C1 segment of cervical spinal cord (tissue), 14 donors: Measurements from ENCODE around the gene SYT7.
"Not testable (repeated sequence)": the region's sequence is repeated elsewhere in the genome, so short reads cannot be mapped to it uniquely, and the experiment has no call there.

Experiments used
- DNase-seq, 14 donors: peaks; one replicate each; lab custom pipeline; 2025; lab: John Stamatoyannopoulos, UW

SYT7 gene

GRCh38 chr11:61581030-61581928 lies at the start of gene SYT7:
Gene SYT7, minus strand, starts transcription at chr11:61581076. Its CDS starts 256 bp downstream, at chr11:61580820.
- DNase-seq: peak; percentile 66 to 94 (median 86)

DNA sequence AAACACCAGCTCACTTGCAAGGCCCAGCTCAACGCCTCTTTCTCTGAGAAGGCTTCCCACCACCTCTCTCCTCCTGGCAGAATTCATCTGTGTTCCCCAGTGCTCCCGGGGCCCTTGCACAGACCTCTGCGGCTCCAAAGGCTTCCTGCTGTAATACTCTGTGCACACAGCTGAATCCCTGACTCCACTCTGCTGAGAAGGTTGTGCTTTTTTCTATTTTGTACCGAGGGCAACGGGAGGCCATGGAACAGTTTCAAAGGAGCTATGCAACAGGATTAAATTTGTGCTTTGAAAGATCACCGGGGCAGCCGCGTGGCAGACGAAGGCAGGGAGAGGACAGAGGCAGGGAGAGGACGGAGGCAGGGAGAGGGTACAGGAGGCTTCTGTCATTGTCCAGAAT lies 49.2 kb upstream of the SYT7 start:
- no peak for DNase-seq

- DNase-seq: no peak
Observed at GRCh38 chr11:61629082-61629833, 48.4 kb upstream of the SYT7 start.

- DNase-seq: no peak
Observed at GRCh38 chr11:61628662-61628970, 47.7 kb upstream of the SYT7 start.

DNA sequence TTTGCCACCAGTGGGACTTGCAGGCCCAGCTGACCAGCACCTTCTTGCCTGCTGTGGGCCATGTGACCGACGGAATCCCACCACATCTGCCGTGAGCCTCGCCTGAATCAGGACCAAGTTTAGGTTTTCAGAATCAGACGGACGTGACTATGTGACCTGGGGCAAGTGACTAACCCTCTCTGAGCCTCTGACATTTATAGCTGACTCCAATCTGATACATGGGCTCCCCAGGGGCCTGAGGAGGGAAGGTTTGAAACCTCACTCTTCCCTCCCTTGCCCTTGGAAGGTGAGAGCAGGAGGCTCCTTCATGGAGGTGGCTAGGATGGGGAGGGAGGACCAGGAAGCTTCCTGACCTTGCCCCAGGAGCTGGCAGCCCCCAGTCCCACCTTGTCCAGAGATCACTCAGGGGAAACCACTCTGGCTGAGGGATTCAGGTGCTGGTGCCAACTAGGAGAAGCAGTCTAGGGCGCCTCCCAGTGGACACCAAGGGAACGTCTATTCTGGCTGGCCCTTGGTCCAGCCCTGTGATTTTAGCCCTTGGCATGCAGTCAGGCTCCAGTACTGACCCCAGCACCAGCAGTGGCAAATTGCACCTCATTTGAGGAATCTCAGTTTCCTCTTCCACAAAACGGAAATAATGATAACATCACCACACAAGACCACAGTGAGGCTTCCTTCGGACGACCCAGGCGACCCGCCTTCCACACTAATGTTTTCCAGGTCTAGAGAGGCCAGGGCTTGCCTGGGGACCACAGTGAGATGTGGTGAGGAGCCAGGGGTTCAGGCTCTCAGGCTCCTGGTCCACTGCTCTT lies 47.2 kb upstream of the SYT7 start:
- DNase-seq: peak in 6 of 14 donors; percentile 1 to 23 (median 9)

DNA sequence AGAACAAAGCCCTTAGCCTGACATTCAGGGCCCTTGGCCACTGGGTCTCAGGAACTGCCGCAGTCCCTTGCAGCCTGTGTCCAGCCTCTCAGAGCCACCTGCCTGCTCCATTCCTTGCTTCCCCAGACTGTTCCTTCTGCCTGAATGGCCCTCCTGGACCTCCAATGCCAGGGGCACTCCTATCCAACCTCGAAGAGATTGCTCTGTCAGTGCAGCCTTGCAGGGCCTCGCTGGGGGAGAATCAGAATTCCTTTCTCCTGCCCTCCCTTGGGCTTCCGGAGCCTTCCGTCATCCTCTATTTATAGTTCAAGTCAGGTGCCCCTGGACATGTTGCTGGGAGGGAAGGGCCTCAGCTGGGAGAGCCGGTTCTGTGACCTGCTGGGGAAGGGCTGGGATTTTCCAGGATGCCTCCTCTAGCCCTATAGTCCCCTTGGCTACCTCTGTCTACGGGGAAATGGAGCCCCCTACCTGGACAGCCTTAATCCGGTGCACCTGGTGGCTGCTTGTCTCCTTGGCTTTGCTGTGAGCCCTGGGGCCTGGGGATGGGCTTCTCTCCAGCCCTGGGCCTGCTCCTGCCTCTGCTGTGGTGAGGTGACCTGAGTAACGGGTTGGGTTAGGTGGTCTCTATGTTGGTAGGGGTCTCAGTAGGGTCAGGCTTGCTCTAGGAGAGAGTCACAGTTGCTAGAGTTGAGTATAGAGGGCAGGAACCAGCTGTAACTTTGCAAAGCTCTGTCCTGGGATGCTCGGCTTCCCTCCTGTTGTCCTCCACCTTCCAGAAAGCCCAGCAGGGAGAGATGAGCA lies 45.9 kb upstream of the SYT7 start:
- peak in 1 of 14 donors; percentile 61 for DNase-seq

GRCh38 chr11:61625525-61625924 lies 44.6 kb upstream of the SYT7 start:
- DNase-seq: no peak

DNA sequence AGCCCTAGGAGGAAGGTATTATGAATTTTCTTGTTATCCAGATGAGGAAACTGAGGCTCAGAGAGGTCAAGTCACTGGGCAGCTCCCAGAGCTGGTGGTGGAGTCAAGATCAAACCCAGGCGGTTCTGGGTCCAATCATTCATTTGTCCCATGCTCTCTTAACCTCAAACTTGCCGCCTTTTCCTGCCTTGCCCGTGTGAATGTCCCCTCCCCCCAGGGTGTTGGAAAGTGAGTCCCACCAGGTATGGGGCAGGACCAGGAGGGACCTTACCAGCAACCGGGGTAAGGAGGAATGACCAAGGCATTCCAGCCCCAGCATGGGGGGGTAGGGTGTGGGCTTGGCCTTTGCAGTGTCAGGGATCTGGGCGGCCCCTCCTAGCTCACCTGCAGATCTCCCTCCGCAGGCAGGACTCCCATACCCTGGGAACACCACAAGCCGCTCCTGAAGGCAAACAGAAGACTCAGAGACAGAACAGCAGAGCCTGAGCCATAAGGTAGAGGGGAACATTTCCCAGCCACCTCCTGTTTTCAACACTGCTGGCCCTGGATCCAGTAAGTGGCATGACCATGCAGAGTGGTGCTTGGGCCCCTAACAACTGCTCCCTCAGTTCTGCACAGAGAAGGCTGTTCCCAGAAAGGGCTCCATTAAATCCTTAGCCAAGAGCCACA lies 41.2 kb upstream of the SYT7 start:
- DNase-seq: no peak

DNA sequence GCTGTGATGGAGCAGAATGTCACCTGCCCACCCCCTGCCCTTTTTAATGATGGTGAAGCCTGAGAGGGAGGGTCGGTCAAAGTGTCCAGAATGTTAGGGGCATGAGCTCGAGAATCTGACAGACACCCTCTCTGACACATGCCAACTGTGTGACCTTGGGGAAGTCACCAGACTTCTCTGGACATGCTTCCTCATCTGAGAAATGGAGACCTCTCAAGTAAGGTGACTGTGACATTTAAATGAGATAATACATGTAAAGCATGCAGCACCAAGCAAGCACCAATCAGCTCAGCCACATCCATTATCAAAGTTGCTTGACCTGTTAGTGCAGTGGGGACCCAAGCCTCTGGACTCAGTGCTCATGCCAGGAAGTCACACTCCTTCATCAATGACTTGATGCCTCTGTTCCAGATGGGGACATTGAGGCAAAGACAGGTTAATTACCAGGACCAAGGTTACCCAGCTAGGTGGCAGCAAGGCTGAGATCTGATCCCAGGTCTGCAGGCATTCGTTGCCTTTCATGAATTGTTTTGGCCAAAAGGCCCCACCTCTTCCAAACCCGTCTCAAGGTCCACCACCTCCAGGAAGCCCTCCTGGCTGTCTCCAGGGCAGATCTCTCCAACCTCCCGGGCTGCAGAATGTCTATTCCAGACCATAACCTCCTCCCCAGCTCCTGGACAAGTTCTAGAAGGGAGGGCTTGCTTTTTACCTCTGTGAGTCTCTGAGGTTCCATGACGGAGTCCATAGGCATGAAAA lies 38.8 kb upstream of the SYT7 start:
- no peak for DNase-seq

- no peak for DNase-seq
Observed at GRCh38 chr11:61618978-61619377, 38.1 kb upstream of the SYT7 start.

DNA sequence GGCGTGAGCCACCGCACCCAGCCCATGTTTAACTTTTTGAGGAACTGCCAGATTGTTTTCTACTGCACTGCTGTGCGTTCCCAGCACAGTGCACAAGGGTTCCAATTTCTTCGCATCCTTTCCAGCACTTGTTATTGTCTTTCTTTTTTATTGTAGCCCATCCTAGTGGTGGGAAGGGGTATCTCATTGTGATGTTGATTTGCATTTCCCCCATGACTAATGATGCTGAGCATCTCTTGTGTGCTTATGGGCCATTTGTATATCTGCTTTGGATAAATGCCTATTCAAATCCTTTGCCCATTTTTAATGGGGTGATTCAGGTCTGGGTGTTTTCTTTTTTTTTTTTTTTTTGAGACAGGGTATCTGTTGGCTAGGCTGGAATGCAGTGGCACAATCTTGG lies 36.6 kb upstream of the SYT7 start:
- DNase-seq: no peak

DNA sequence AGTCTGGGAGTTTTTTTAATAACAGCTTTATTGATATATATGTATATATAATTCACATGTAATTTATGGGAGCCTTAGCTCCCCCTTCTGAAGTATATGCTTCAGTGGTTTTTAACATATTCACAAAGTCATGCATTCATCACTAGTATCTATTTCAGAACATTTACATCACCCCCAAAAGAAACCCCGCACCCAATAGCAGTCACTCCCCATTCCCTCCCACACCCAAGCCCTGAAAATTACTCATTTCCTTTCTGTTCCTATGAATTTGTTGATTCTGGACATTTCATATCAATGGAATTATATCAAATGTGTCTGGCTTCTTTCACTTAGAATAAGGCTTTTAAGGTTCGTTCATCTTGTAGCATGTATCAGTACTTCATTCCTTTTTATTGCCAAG lies 35.6 kb upstream of the SYT7 start:
- no peak for DNase-seq

DNA sequence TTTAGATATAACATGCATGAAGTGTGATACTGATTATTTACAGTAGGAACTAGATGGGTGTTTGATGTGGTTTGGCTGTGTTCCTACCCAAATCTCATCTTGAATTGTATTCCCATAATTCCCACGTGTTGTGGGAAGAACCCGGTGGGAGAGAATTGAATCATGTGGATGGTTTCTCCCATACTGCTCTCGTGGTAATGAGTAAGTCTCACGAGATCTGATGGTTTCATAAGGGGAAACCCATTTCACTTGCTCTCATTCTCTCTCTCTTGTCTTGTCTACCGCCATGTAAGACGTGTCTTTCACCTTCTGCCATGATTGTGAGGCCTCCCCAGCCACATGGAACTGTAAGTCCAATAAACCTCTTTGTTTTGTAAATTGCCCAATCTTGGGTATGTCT lies 33.9 kb upstream of the SYT7 start:
- not testable (repeated sequence) for DNase-seq

DNA sequence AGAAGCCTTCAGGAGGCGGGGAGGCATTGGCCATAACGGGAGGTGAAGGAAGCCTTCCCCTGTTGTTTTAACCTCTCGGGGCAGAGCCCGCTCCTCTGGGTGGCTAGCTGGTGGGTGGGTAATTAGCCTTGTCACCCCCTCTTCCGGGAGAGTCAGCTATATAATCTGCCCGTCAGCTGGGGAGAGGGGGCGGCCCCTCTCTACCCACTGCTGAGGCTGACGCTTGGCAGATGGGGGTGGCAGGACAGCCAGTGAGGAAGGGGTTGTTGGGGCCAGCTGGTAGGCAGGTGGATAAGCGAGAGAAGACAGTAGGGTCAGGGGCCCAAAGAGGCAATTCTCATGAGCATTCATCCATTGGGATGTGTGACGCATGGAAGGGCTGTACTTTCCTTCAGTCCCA lies 33.0 kb upstream of the SYT7 start:
- DNase-seq: no peak

DNA sequence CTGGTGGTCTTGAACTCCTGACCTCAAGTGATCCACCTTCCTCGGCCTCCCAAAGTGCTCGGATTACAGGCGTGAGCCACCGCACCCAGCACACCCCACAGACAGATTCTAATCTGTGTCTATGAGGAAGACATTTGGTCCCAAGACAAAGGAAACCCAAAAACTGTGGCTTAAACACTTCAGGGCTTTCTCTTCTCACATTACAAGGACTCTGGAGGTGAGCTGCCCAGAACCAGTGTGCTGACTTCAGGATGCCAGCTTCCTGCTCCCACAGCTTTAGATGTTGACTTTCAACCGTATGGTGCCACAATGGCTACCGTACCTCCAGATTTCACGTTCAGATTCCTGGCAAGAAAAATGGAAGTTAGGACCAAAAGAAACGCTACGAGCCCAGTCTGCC lies 32.2 kb upstream of the SYT7 start:
- no peak for DNase-seq

DNA sequence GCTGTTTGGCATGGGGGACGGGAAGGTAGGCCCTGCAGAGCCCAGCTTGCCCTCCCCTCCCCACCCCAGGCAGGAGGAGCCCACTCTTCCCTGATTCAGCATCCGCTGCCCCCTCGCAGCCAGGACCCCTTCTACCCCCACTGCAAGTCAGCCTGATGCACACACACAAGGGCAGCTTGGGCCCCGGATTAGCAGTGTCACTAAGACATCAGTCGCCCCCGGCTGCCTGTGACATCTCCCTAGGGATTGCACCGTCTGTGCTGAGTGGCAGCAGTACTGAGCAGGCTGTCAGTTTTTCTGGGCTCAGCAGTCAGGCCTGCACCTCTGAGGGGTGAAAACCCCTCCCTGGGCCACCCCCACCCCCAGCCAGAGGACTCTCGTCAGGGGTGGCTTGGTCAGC lies 30.4 kb upstream of the SYT7 start:
- no peak for DNase-seq

GRCh38 chr11:61610905-61611304 lies 30.0 kb upstream of the SYT7 start:
- no peak for DNase-seq

- DNase-seq: no peak
Observed at GRCh38 chr11:61609980-61610366, 29.1 kb upstream of the SYT7 start.

DNA sequence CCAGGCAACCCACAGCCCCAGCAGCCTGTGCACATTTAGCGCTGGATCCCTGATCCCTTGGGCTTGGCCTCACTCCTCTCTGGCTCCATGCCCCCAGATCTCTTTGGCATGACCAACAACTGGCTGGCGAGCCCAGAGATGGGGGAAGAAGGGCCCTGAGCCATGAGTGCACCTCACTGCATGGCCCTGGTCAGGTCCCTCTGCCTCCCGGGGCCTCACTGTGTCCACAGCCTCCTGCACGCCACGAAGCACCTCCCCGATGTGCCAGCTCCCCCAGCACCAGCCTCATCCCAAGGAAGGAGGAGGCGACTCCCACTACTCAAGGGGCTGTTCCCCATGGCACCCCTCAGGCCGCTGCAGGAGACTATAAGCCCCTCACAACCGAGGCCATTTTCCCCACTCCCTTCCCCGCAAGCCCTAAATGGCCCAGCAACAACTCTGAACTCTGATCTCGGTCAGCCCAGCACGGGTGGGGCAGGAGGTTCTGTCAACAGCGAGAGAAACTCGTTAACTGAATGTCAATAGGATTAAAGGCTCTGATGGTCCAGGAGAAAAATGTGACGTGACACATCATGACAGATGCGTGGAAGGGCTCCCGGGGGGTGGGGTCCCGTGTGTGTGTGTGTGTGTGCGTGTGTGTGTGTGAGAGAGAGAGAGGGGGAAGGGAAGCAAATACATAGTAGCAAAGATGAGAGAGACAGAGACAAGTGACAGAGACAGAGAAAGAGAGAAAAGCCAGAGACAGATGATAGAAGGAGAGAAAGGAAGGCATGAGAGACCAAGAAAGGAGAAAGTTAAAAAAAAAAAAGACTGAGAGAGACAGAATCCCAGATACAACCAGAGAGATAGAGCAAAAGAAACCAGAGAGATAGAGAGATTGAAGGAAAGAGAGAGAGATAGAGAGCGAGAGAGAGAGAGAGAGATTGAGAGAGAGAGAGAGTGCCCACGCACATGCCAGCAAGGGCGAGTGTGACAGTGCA lies 28.4 kb upstream of the SYT7 start:
- DNase-seq: no peak
